IMR-90 (cell line): ENCODE results near the gene GAPDH. TPM values are rescaled to one million over a fixed set of nuclear protein-coding genes. Genes with fewer than 3 reads are reported as not detected.

ENCODE experiments used
- ATAC-seq: fragments of 200-7000 bp; cut with Tn5 transposase; 2 replicates; pipeline ENCODE4 v1.9.1; 2020; ENCODE audit warnings: low read depth, mild to moderate bottlenecking, moderate library complexity
- BruUV-seq: library from RNA; stranded (reverse); fragments of 400-500 nt; replicated peaks from 2 replicates; lab custom pipeline; 2021; lab: Mats Ljungman, UMichigan
- CTCF ChIA-PET: fragments of 300-600 bp; formaldehyde crosslinking; extraction: SDS; loops from one replicate; lab custom pipeline; 2021; ENCODE audit warnings: antibody characterized with exemption; lab: Yijun Ruan, JAX
- POLR2A ChIA-PET: fragments of 300-600 bp; sonication (Branson Sonifier 250); formaldehyde crosslinking; loops from one replicate; lab custom pipeline; 2022; ENCODE audit warnings: antibody characterized with exemption; ENCODE audit not compliant: unreplicated experiment; lab: Charles Lee
- DNase-seq: peaks from one replicate; pipeline ENCODE4 v3.0.0; 2013
- H2AFZ ChIP-seq: replicated peaks from 2 replicates; pipeline ENCODE3; 2013; ENCODE audit warnings: low read length, mild to moderate bottlenecking; ENCODE audit not compliant: poor library complexity
- H2AK5ac ChIP-seq: 2 replicates; pipeline ENCODE4 v1.6.1; 2013; ENCODE audit warnings: low read depth, low read length, inconsistent platforms
- H2AK9ac ChIP-seq: replicated peaks from 2 replicates; pipeline ENCODE3; 2013; ENCODE audit warnings: mild to moderate bottlenecking, low read depth, low read length, moderate library complexity; ENCODE audit not compliant: poor library complexity
- H2BK120ac ChIP-seq: 2 replicates; pipeline ENCODE4 v1.6.1; 2013; ENCODE audit warnings: low read depth, low read length, inconsistent platforms
- H2BK15ac ChIP-seq: 3 replicates; pipeline ENCODE4 v1.6.1; 2013; ENCODE audit warnings: low read depth, low read length, inconsistent platforms
- H2BK20ac ChIP-seq: 2 replicates; pipeline ENCODE4 v1.6.1; 2013; ENCODE audit warnings: low read depth, mild to moderate bottlenecking, inconsistent platforms, low read length, moderate library complexity
- H2BK5ac ChIP-seq: 2 replicates; pipeline ENCODE4 v1.6.1; 2013; ENCODE audit warnings: mild to moderate bottlenecking, low read depth, low read length, inconsistent platforms; ENCODE audit not compliant: poor library complexity, severe bottlenecking
- H3K14ac ChIP-seq: replicated peaks from 2 replicates; pipeline ENCODE4 v1.6.1; 2013; ENCODE audit warnings: low read depth, low read length, inconsistent platforms
- H3K18ac ChIP-seq: 2 replicates; pipeline ENCODE4 v1.6.1; 2013; ENCODE audit warnings: low read depth, low read length, control low read depth
- H3K23ac ChIP-seq: 2 replicates; pipeline ENCODE4 v1.6.1; 2013; ENCODE audit warnings: low read depth, low read length, inconsistent platforms
- H3K27ac ChIP-seq: 2 replicates; pipeline ENCODE4 v1.5.1; 2013; ENCODE audit warnings: mild to moderate bottlenecking, control low read depth, low read length; ENCODE audit not compliant: insufficient read depth
- H3K27me3 ChIP-seq: 2 replicates; pipeline ENCODE4 v1.6.1; 2013; ENCODE audit warnings: low read length; ENCODE audit not compliant: control insufficient read depth, insufficient read depth
- H3K36me3 ChIP-seq: 2 replicates; pipeline ENCODE4 v1.6.1; 2013; ENCODE audit warnings: low read length, mixed read lengths; ENCODE audit not compliant: control insufficient read depth, insufficient read depth
- H3K4ac ChIP-seq: 2 replicates; pipeline ENCODE4 v1.6.1; 2013; ENCODE audit warnings: low read depth, low read length, inconsistent platforms
- H3K4me1 ChIP-seq: 2 replicates; pipeline ENCODE4 v1.6.1; 2013; ENCODE audit warnings: low read length, mixed read lengths; ENCODE audit not compliant: control insufficient read depth, insufficient read depth
- H3K4me2 ChIP-seq: 2 replicates; pipeline ENCODE4 v1.6.1; 2013; ENCODE audit warnings: low read depth, mild to moderate bottlenecking, control low read depth, low read length, moderate library complexity
- H3K4me3 ChIP-seq: 2 replicates; pipeline ENCODE4 v1.5.1; 2013; ENCODE audit warnings: low read depth, mild to moderate bottlenecking, control low read depth, low read length, moderate library complexity; ENCODE audit not compliant: insufficient read depth
- H3K56ac ChIP-seq: 2 replicates; pipeline ENCODE4 v1.6.1; 2013; ENCODE audit warnings: low read length, inconsistent platforms; ENCODE audit not compliant: insufficient read depth; ENCODE audit errors: extremely low read depth
- H3K79me1 ChIP-seq, 2 experiments: 2 replicates each; pipeline ENCODE4 v1.6.1; 2013; ENCODE audit warnings: low read length in 2 of 2, inconsistent platforms in 1 of 2, low read depth in 1 of 2
- H3K9ac ChIP-seq: 2 replicates; pipeline ENCODE4 v1.6.1; 2013; ENCODE audit warnings: low read depth, low read length, control low read depth
- H3K9me1 ChIP-seq: 2 replicates; pipeline ENCODE4 v1.6.1; 2013; ENCODE audit warnings: low read length, inconsistent platforms; ENCODE audit not compliant: insufficient read depth
- H3K9me3 ChIP-seq: 2 replicates; pipeline ENCODE4 v1.6.1; 2013; ENCODE audit warnings: low read length; ENCODE audit not compliant: control insufficient read depth, insufficient read depth
- H4K20me1 ChIP-seq: 2 replicates; pipeline ENCODE4 v1.6.1; 2013; ENCODE audit warnings: low read length, inconsistent platforms; ENCODE audit not compliant: insufficient read depth
- H4K5ac ChIP-seq: 2 replicates; pipeline ENCODE4 v1.6.1; 2013; ENCODE audit warnings: mild to moderate bottlenecking, low read depth, low read length, control low read depth
- H4K8ac ChIP-seq, 2 experiments: 2 replicates each; pipeline ENCODE4 v1.6.1; 2013; ENCODE audit warnings: low read depth in 2 of 2, low read length in 2 of 2, control low read depth in 1 of 2, inconsistent platforms in 1 of 2
- H4K91ac ChIP-seq: 2 replicates; pipeline ENCODE4 v1.6.1; 2013; ENCODE audit warnings: low read depth, low read length, inconsistent platforms; ENCODE audit not compliant: insufficient read depth
- MAFK ChIP-seq: IDR thresholded peaks from 2 replicates; pipeline ENCODE4 v1.6.1; 2012; ENCODE audit warnings: low read depth, low read length, improper control_type of control experiment
- MAZ ChIP-seq: IDR thresholded peaks from 2 replicates; pipeline ENCODE4 v1.6.1; 2012; ENCODE audit warnings: low read depth, mild to moderate bottlenecking, low read length, improper control_type of control experiment, moderate library complexity, borderline replicate concordance
- NFE2L2 ChIP-seq: fragments of 150-350 bp; IDR thresholded peaks from 2 replicates; pipeline ENCODE4 v1.6.1; 2016; ENCODE audit warnings: low read depth, mild to moderate bottlenecking, low read length
- POLR2A ChIP-seq: IDR thresholded peaks from 2 replicates; pipeline ENCODE4 v1.6.1; 2012; ENCODE audit warnings: mild to moderate bottlenecking, low read depth, low read length
- RAD21 ChIP-seq: IDR thresholded peaks from 2 replicates; pipeline ENCODE4 v1.6.1; 2012; ENCODE audit warnings: low read length, improper control_type of control experiment
- SMC3 ChIP-seq: fragments of 150-350 bp; IDR thresholded peaks from 2 replicates; pipeline ENCODE4 v1.6.1; 2016; ENCODE audit warnings: low read depth, mild to moderate bottlenecking, antibody characterized with exemption, low read length, moderate library complexity
- WGBS, 2 experiments: methylation state at CpG; one replicate each; pipeline versions ENCODE4 v1.1.5 to v1.1.7; 2013; ENCODE audit warnings: missing lambda C conversion rate in 2 of 2; ENCODE audit not compliant: insufficient read length in 1 of 2; ENCODE audit errors: extremely low coverage in 2 of 2; 5-methylcytosine and 5-hydroxymethylcytosine counted together
- dilution Hi-C: fragments of 300-500 bp; cut with HindIII; formaldehyde crosslinking; loops from one replicate; pipeline ENCODE4 v1.14.3; 2018; ENCODE audit warnings: low sequenced_read_pairs; ENCODE audit not compliant: unreplicated experiment
- in situ Hi-C: fragments of 300-500 bp; cut with MboI; formaldehyde crosslinking; loops from 3 replicates; pipeline ENCODE4 v1.14.3; 2019; ENCODE audit warnings: low sequenced_read_pairs, inconsistent platforms, mixed read lengths
- intact Hi-C: fragments of 100-400 bp; cut with micrococcal nuclease; formaldehyde crosslinking; loops from 2 replicates; pipeline ENCODE4 v1.10.0; 2022
- polyA plus RNA-seq, 3 experiments: library from polyadenylated mRNA; depleted of rRNA; stranded (reverse); fragments of >200 nt; gene quantifications; 2 replicates each; pipeline ENCODE4 v1.2.3, GENCODE V29; 2012; ENCODE audit warnings: low replicate concordance in 1 of 3
- total RNA-seq: library from RNA; depleted of rRNA; stranded (reverse); fragments of >200 nt; gene quantifications from 2 replicates; pipeline ENCODE4 v1.2.3, GENCODE V29; 2012
- TF ChIP-seq, protein P1 (sequence below): conservative IDR thresholded peaks from 2 replicates; pipeline ENCODE4 v1.5.1; 2012; ENCODE audit warnings: mild to moderate bottlenecking, low read depth, low read length, improper control_type of control experiment

The GAPDH gene
- total and polyA plus RNA-seq, 2 of the 4 experiments (the other 2 are of a cell fraction), result 12,939 to 21,893 TPM

DNA sequence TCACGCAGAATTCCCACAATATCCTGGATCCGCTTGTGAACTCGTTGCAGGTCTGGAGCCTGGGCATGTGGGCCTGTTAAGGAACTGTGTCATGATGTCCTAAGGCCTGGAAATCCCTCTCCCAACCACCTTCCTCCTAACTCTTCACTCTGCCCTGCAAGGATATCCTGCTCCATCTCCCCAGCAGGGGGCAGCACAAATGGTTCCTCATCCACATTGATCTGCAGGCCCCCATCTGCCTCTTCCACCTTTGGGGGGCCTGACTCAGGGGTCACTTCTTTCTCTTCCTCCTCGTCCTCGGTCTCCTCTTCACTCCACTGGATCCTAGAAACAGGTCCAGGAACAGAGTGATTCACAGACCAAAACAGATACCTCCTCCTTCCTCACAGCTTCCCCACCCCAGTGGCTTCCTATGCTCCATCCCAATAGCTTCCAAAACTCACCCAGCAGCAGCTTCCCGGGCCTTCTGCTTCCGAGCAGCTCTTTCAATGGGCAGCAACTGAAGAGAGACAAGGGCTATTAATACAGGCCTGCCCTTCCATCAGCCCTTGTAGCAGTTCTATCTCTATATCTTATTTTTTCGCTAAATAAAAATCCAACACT, 29.2 kb downstream of the GAPDH start:
- peak; percentile 40 for DNase-seq
- Histone ChIP-seq H4K20me1 (peaks cover 11% of the 10 kb centered on the region), H4K5ac (no peak overlapping the region), H2AK5ac (0 out of 2 replicates have a peak overlapping the region, but pooled peaks have one; percentile 25), H3K4ac (no peak overlapping the region), H3K27me3 (no peaks in the 10 kb centered on the region), H3K4me2 (no peak overlapping the region), H3K79me1 (peaks cover 33 to 62% of the 10 kb centered on the region in 2 experiments), H3K4me1 (no peaks in the 10 kb centered on the region), H2BK5ac (no peak overlapping the region), H3K14ac (no peak overlapping the region), H3K9me3 (no peaks in the 10 kb centered on the region), H3K9me1 (peaks cover 4% of the 10 kb centered on the region; the same call in 1 of the 2 replicates), H2AK9ac (peak overlapping the region; percentile 62), H2BK120ac (no peak overlapping the region), H2BK20ac (no peak overlapping the region), H3K36me3 (peaks cover 45% of the 10 kb centered on the region), H4K91ac (no peak overlapping the region), H3K9ac (no peak overlapping the region), H3K27ac (no peak overlapping the region), H2BK15ac (no peak overlapping the region), H3K23ac (no peak overlapping the region), H2AFZ (no peak overlapping the region), H3K4me3 (no peak overlapping the region), H3K56ac (no peak overlapping the region), H4K8ac (no peak overlapping the region), H3K18ac (no peak overlapping the region)
- intact Hi-C loops, result no loop called here
- BruUV-seq, result no TSS peak
- CTCF ChIA-PET, result no interaction called here
- in situ Hi-C loops, result no loop called here
- dilution Hi-C loops, result no loop called here
- ATAC-seq, result peak; percentile 50
- TF ChIP-seq MAZ, result no peak
- no peak for TF ChIP-seq NFE2L2
- TF ChIP-seq MAFK, result no peak
- TF ChIP-seq, protein P1, sequence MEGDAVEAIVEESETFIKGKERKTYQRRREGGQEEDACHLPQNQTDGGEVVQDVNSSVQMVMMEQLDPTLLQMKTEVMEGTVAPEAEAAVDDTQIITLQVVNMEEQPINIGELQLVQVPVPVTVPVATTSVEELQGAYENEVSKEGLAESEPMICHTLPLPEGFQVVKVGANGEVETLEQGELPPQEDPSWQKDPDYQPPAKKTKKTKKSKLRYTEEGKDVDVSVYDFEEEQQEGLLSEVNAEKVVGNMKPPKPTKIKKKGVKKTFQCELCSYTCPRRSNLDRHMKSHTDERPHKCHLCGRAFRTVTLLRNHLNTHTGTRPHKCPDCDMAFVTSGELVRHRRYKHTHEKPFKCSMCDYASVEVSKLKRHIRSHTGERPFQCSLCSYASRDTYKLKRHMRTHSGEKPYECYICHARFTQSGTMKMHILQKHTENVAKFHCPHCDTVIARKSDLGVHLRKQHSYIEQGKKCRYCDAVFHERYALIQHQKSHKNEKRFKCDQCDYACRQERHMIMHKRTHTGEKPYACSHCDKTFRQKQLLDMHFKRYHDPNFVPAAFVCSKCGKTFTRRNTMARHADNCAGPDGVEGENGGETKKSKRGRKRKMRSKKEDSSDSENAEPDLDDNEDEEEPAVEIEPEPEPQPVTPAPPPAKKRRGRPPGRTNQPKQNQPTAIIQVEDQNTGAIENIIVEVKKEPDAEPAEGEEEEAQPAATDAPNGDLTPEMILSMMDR, result peak; percentile 58
- TF ChIP-seq SMC3, result peak; percentile 37; the same call in 1 of the 2 replicates
- no peak for TF ChIP-seq POLR2A
- 0 out of 2 replicates have a peak, but pooled peaks have one; percentile 13 for TF ChIP-seq RAD21
- WGBS, 2 experiments, result 67% methylated on average over 2 of the region's 8 CpGs; no CpG with 5 or more reads in 1 of the 2 experiments
- POLR2A ChIA-PET, result no interaction called here
